Muscle of leg (tissue), 11 donors: ENCODE data around the gene SMIM36. TPM values are rescaled to one million over a fixed set of nuclear protein-coding genes. Genes with fewer than 3 reads are reported as not detected.

Experiments used
- DNase-seq: peaks from one replicate; pipeline ENCODE4 v3.0.0; 2013
- H3K27ac ChIP-seq: one replicate; pipeline ENCODE4 v1.5.1; 2013; ENCODE audit warnings: mild to moderate bottlenecking, low read length, control low read depth
- H3K27me3 ChIP-seq: one replicate; pipeline ENCODE4 v1.6.1; 2013; ENCODE audit warnings: low read length; ENCODE audit not compliant: control insufficient read depth, insufficient read depth
- H3K36me3 ChIP-seq: one replicate; pipeline ENCODE4 v1.6.1; 2013; ENCODE audit warnings: low read length; ENCODE audit not compliant: control insufficient read depth, insufficient read depth
- H3K4me1 ChIP-seq: one replicate; pipeline ENCODE4 v1.6.1; 2013; ENCODE audit warnings: low read length; ENCODE audit not compliant: control insufficient read depth, insufficient read depth
- H3K4me3 ChIP-seq: one replicate; pipeline ENCODE4 v1.5.1; 2013; ENCODE audit warnings: low read length, control low read depth
- H3K9me3 ChIP-seq: replicated peaks from 2 replicates; pipeline ENCODE4 v1.6.1; 2013; ENCODE audit warnings: low read depth, low read length; ENCODE audit not compliant: control insufficient read depth
- WGBS: methylation state at CpG from one replicate; pipeline ENCODE4 v1.1.5; 2013; ENCODE audit warnings: missing lambda C conversion rate; ENCODE audit not compliant: insufficient coverage; 5-methylcytosine and 5-hydroxymethylcytosine counted together
- polyA plus RNA-seq, 8 donors: library from polyadenylated mRNA; unstranded; fragments of 120-200 nt; gene quantifications; one replicate each; pipeline versions ENCODE4 v1.2.1 to v1.2.3, GENCODE V29; 2013; ENCODE audit warnings: inconsistent platforms in 1 of 8, low replicate concordance in 1 of 8; ENCODE audit not compliant: insufficient read length in 8 of 8, insufficient read depth in 1 of 8
- total RNA-seq: library from RNA; stranded (reverse); fragments of 120-200 nt; gene quantifications from one replicate; pipeline ENCODE4 v1.2.4, GENCODE V29; 2013

SMIM36 gene
- total and polyA plus RNA-seq, 9 donors, result 0.11 to 0.47 (median 0.13) TPM; not detected in 5

GRCh38 chr17:55402374-55402773 lies 108.9 kb downstream of the SMIM36 start:
- H3K4me3 ChIP-seq, result no peak overlapping the region
- no peak for DNase-seq
- no peaks in the 10 kb centered on the region for H3K27me3 ChIP-seq
- no peak overlapping the region for H3K27ac ChIP-seq
- WGBS, result no CpG with 5 or more reads among the region's 4 CpGs
- no peaks in the 10 kb centered on the region for H3K4me1 ChIP-seq
- no peaks in the 10 kb centered on the region for H3K9me3 ChIP-seq
- H3K36me3 ChIP-seq, result peaks cover 19% of the 10 kb centered on the region

Other genes starting within 250 kb of the SMIM36 start
- 5.9 TPM for gene HLF, start 246.5 kb downstream of the SMIM36 start, total RNA-seq
- gene HLF, start 246.5 kb downstream of the SMIM36 start, polyA plus RNA-seq, result 1 to 10 TPM; 3.3 to 5.4 (median 4.1) TPM
- gene MMD, start 89.6 kb downstream of the SMIM36 start, total RNA-seq, result 10.0 TPM
- gene MMD, start 89.6 kb downstream of the SMIM36 start, polyA plus RNA-seq, result 10 to 100 TPM; 14.0 to 18.8 (median 17.6) TPM
- 9.2 TPM for gene TMEM100, start 211.4 kb upstream of the SMIM36 start, total RNA-seq
- 10 to 100 TPM in 2 of 8 donors, 1 to 10 TPM in 6; 4.5 to 11.2 (median 8.6) TPM for gene TMEM100, start 211.4 kb upstream of the SMIM36 start, polyA plus RNA-seq
- gene PCTP, start 239.6 kb upstream of the SMIM36 start, total RNA-seq, result 12.9 TPM
- 10 to 100 TPM; 10.8 to 13.4 (median 12.3) TPM for gene PCTP, start 239.6 kb upstream of the SMIM36 start, polyA plus RNA-seq